Adrenal gland (tissue), 5 donors: ENCODE results near the gene TUBB2A.

ENCODE experiments used
- CTCF ChIP-seq, 6 experiments: fragments of 450-650 bp in 4 of 6; fragments of 200-600 bp in 2 of 6; sonication (generic) in 1 of 6; IDR thresholded peaks; 1 replicate in 5 of 6; 2 replicates in 1 of 6; pipeline versions ENCODE4 v1.5.1 to v1.8.0; 2016 to 2021; ENCODE audit warnings: antibody characterized with exemption in 6 of 6, mild to moderate bottlenecking in 2 of 6, moderate library complexity in 1 of 6
- POLR2A ChIP-seq, 2 donors: fragments of 450-650 bp; IDR thresholded peaks; one replicate each; pipeline ENCODE4 v1.6.1; 2017; ENCODE audit warnings: antibody characterized with exemption in 2 of 2, mild to moderate bottlenecking in 2 of 2, moderate library complexity in 1 of 2
- donor health status: DM: no; HTN: no; CAD: no.

GRCh38 chr6:3140201-3140600 lies 17.1 kb downstream of the TUBB2A start:
- no peak for TF ChIP-seq CTCF (IDR thresholded peaks at IDR 0.05)
- no peak for TF ChIP-seq POLR2A (IDR thresholded peaks at IDR 0.05)
